ENCODE results near the gene FDCSP.

Gene FDCSP

DNA sequence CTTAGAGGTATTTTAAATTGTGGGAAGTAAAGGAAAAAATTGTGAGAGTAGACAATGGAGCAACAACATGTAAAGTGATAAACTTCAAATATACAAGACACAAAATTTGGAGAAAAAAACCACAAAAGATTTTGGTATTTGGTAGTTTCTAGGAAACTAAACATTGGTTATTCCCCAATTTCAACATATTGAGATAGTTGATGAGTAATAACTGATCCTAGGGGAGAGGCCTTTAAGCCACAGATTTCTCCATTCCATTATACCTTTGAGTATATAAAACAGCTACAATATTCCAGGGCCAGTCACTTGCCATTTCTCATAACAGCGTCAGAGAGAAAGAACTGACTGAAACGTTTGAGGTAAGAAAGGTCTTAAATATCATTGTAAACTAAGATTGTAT is at the start of gene FDCSP:
Gene FDCSP, plus strand, starts transcription at position 301 of the 400 bp plus-strand sequence. CDS start 5,071 bp downstream, outside the sequence.
- Mint-ChIP-seq H3K4me1 (peaks cover 21% of the 10 kb centered on the region), H3K27me3 (ENCODE audit: low read depth) (no peaks in the 10 kb centered on the region), H3K36me3 (ENCODE audit: low read depth) (no peaks in the 10 kb centered on the region), H3K27ac (peak within 1 kb of the TSS; percentile 55 to 85 (median 81)), H3K4me3 (no peak within 1 kb of the TSS), H3K9me3 (no peaks in the 10 kb centered on the region)
- TF ChIP-seq, protein P1, sequence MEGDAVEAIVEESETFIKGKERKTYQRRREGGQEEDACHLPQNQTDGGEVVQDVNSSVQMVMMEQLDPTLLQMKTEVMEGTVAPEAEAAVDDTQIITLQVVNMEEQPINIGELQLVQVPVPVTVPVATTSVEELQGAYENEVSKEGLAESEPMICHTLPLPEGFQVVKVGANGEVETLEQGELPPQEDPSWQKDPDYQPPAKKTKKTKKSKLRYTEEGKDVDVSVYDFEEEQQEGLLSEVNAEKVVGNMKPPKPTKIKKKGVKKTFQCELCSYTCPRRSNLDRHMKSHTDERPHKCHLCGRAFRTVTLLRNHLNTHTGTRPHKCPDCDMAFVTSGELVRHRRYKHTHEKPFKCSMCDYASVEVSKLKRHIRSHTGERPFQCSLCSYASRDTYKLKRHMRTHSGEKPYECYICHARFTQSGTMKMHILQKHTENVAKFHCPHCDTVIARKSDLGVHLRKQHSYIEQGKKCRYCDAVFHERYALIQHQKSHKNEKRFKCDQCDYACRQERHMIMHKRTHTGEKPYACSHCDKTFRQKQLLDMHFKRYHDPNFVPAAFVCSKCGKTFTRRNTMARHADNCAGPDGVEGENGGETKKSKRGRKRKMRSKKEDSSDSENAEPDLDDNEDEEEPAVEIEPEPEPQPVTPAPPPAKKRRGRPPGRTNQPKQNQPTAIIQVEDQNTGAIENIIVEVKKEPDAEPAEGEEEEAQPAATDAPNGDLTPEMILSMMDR (IDR thresholded peaks at IDR 0.05; ENCODE audit: unreplicated experiment in 3 of 3): no peak

DNA sequence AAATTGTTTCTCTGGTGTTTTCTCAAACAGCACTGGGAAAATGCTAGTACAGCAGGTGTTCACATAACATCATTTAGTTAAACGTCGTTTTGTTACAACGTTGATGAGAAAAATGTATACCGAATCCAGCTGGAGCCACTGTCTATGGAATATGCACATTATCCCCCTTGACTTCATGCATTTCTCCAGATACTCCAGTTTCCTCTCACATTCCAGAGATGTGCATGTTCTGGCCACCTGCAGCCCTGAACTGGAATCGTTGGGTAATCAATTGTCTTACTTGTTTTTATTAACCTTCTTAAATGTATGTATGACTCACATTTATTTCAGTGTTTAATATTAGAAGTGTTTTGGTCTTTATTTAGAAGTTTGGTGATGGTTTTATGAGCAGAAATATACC is 48.8 kb upstream of the FDCSP start:
- peaks cover 13% of the 10 kb centered on the region for H3K4me1 Mint-ChIP-seq
- H3K27ac Mint-ChIP-seq: peak overlapping the region in 2 of 3 experiments; percentile 4 to 62
- TF ChIP-seq, protein P1 (IDR thresholded peaks at IDR 0.05; ENCODE audit: unreplicated experiment in 3 of 3): no peak
- no peaks in the 10 kb centered on the region for H3K27me3 Mint-ChIP-seq (ENCODE audit: low read depth)
- H3K36me3 Mint-ChIP-seq (ENCODE audit: low read depth): no peaks in the 10 kb centered on the region
- H3K4me3 Mint-ChIP-seq: no peak overlapping the region
- H3K9me3 Mint-ChIP-seq: no peaks in the 10 kb centered on the region

DNA sequence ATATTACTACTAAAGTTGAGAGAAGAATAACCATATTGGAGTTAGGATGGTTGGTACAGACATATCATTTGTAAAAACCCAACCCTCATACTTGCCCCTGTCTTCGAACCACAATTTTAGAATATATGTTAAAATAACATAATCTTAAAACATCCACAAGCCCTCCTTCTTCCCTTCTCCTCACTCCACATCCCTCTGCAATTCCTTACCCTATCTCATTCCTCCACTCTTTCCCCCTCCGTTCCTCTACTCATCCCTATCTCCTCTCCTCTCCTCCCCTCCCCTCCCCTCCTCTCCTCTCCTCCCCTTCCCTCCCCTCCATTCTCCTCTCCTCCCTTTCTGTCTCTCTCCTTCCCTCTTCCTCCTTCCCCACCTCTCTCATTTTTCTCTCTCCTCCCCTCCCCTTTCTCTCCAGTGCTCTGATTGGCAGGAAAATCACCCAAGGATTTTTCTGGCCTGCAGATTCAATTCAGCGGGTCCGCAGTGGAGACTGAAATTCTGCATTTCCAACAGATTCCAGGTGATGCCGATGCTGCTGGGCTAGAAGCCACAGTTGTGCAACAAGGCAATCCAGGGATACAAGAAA is 47.8 kb upstream of the FDCSP start:
- Mint-ChIP-seq H3K36me3 (ENCODE audit: low read depth) (no peaks in the 10 kb centered on the region), H3K4me3 (no peak overlapping the region), H3K27ac (no peak overlapping the region), H3K9me3 (no peaks in the 10 kb centered on the region), H3K4me1 (peaks cover 22% of the 10 kb centered on the region), H3K27me3 (ENCODE audit: low read depth) (no peaks in the 10 kb centered on the region)
- TF ChIP-seq, protein P1 (IDR thresholded peaks at IDR 0.05; ENCODE audit: unreplicated experiment in 3 of 3): no peak

DNA sequence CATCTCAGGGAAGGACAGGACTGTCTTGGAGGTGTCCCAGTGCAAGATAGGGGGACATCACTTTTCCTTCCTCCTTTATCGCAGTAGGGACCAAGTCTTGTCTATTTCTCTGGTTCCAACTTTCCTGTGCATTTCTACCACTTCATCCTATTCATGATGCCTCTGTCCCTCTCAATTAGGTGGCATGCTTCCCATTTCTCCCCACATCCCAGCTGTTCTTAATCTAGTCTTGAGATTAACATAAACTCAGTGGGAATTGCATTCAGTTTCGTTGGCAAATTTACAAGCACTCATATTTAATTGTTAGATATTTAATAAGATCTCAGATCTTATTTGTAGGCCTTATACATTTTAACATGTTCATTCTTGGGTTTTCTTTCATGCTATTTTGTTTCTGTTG is 46.1 kb upstream of the FDCSP start:
- H3K9me3 Mint-ChIP-seq: no peaks in the 10 kb centered on the region
- no peak overlapping the region for H3K4me3 Mint-ChIP-seq
- peaks cover 22% of the 10 kb centered on the region for H3K4me1 Mint-ChIP-seq
- peak overlapping the region in 2 of 3 experiments; percentile 5 to 70 for H3K27ac Mint-ChIP-seq
- H3K27me3 Mint-ChIP-seq (ENCODE audit: low read depth): no peaks in the 10 kb centered on the region
- no peaks in the 10 kb centered on the region for H3K36me3 Mint-ChIP-seq (ENCODE audit: low read depth)
- TF ChIP-seq, protein P1 (IDR thresholded peaks at IDR 0.05; ENCODE audit: unreplicated experiment in 3 of 3): no peak

DNA sequence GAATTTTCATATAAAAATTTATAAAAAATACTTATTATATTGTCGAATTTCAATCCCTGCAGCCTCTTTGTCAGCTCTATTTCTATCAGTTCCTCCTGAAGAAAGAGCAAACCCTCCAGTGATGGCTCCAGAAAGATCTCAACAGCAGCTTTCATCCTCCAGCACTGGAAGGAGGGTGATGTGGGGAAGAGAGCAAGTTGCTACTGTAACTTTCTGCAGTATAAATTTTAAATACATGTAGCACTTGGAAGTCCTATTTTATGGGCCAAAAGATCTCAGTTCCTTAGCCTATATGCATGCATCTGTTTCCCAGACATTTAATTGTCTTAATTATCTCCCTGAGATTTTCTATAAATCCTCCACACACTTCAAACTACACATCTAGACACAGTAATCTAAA is 44.1 kb upstream of the FDCSP start:
- TF ChIP-seq, protein P1 (IDR thresholded peaks at IDR 0.05; ENCODE audit: unreplicated experiment in 3 of 3): no peak
- no peaks in the 10 kb centered on the region for H3K9me3 Mint-ChIP-seq
- no peak overlapping the region for H3K4me3 Mint-ChIP-seq
- H3K27me3 Mint-ChIP-seq (ENCODE audit: low read depth): no peaks in the 10 kb centered on the region
- H3K36me3 Mint-ChIP-seq (ENCODE audit: low read depth): no peaks in the 10 kb centered on the region
- H3K4me1 Mint-ChIP-seq: peaks cover 22% of the 10 kb centered on the region
- peak overlapping the region; percentile 78 to 94 (median 85) for H3K27ac Mint-ChIP-seq

DNA sequence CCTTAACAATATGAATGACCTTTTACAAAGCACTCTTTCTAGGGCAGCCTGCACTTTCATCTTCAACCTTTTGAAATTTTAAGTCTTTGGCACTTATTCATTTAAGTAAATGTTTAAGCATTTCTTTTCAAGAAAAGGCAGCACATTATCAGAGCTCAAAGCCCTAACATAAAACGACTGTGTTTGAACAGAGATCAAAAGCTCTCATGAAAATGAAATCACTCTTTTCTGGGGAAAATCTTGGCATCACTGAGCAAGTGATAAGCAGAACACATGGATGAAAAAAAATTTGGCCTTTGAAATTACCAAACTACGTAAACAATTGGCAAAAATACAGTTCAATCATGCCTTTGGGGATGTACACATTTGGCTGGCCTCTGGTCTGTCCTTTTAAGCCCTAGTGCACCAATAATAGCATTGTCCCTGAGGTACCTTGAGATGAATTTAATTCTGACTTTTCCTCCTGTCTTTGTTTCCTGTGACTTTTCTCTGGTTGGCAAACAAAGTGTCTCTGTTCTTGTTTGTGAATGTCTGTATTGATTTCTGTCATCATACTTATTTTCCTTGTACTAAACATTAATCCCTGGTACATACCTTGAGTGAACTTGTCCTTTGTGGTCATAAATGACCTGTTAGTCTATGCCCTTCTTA is 43.3 kb upstream of the FDCSP start:
- no peaks in the 10 kb centered on the region for H3K9me3 Mint-ChIP-seq
- peaks cover 22% of the 10 kb centered on the region for H3K4me1 Mint-ChIP-seq
- TF ChIP-seq, protein P1 (IDR thresholded peaks at IDR 0.05; ENCODE audit: unreplicated experiment in 3 of 3): no peak
- H3K27me3 Mint-ChIP-seq (ENCODE audit: low read depth): no peaks in the 10 kb centered on the region
- H3K36me3 Mint-ChIP-seq (ENCODE audit: low read depth): no peaks in the 10 kb centered on the region
- no peak overlapping the region for H3K4me3 Mint-ChIP-seq
- H3K27ac Mint-ChIP-seq: peak overlapping the region; percentile 78 to 94 (median 85)

Data from nephron (organoid).